Parathyroid adenoma (tissue), 2 donors: Measurements from ENCODE around the gene HOXA7.

Source experiments
- H2AFZ ChIP-seq: fragments of 300-600 bp; sonication (generic); one replicate; pipeline ENCODE4 v1.7.0; 2017; ENCODE audit warnings: antibody characterized with exemption, mild to moderate bottlenecking
- H3K27ac ChIP-seq: fragments of 300-600 bp; sonication (generic); one replicate; pipeline ENCODE4 v1.7.0; 2017
- H3K27me3 ChIP-seq: fragments of 300-600 bp; sonication (generic); one replicate; pipeline ENCODE4 v1.7.0; 2017; ENCODE audit warnings: low read length; ENCODE audit not compliant: control insufficient read depth, insufficient read depth
- H3K36me3 ChIP-seq: fragments of 300-600 bp; sonication (generic); one replicate; pipeline ENCODE4 v1.7.0; 2017; ENCODE audit warnings: low read length; ENCODE audit not compliant: control insufficient read depth, insufficient read depth
- H3K4me1 ChIP-seq: fragments of 300-600 bp; sonication (generic); one replicate; pipeline ENCODE4 v1.7.0; 2017; ENCODE audit warnings: control low read depth
- H3K4me2 ChIP-seq: fragments of 300-600 bp; sonication (generic); one replicate; pipeline ENCODE4 v1.7.0; 2017; ENCODE audit warnings: low read length
- H3K4me3 ChIP-seq: fragments of 300-600 bp; sonication (generic); one replicate; pipeline ENCODE4 v1.7.0; 2017; ENCODE audit warnings: low read depth, low read length
- H3K79me2 ChIP-seq: fragments of 300-600 bp; sonication (generic); one replicate; pipeline ENCODE4 v1.7.0; 2017; ENCODE audit warnings: control low read depth
- H3K9ac ChIP-seq: fragments of 300-600 bp; sonication (generic); one replicate; pipeline ENCODE4 v1.7.0; 2017; ENCODE audit warnings: mild to moderate bottlenecking
- H3K9me3 ChIP-seq: fragments of 300-600 bp; sonication (generic); one replicate; pipeline ENCODE4 v1.7.0; 2017; ENCODE audit warnings: low read length; ENCODE audit not compliant: control insufficient read depth
- TF ChIP-seq, protein P1 (sequence below): fragments of 300-600 bp; sonication (generic); IDR thresholded peaks from one replicate; pipeline ENCODE4 v1.7.0; 2017; ENCODE audit warnings: antibody characterized with exemption, mild to moderate bottlenecking
- donor health status: primary hyperparathyroidism.

HOXA7 gene

DNA sequence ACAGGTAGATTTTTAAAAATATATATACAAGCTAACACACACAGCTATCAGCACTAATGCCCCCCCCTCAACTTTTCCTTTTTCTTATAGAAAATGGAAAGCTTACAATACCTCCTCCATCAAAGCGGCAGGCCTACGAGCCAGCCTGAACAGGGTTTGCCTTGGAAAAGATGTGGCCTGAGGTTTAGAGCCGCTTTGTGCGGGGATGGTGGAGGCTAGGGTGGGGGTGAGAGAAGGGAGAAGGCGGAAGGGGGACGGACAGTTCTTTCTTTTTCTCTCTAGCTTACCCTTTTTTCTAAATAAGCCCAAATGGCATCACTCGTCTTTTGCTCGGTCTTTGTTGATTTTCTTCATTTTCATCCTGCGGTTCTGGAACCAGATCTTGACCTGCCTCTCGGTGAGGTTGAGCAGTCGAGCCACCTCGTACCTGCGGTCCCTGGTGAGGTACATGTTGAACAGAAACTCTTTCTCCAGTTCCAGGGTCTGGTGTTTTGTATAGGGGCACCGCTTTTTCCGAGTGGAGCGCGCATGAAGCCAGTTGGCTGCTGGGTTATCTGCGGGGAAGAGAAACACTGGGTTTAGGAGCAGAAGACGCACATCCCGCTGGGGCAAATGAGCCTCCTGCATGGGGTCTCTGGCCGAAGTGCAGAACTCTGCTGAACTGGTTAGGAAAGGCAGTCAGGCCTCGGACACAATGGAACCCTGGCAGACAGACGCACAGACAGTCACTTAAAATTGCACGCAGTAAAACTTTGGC is 7.0 kb upstream of the HOXA7 start:
- Histone ChIP-seq H3K4me2 (no peak overlapping the region), H3K79me2 (no peaks in the 10 kb centered on the region), H3K4me3 (no peak overlapping the region), H3K27ac (no peak overlapping the region), H3K9me3 (no peaks in the 10 kb centered on the region), H3K36me3 (no peaks in the 10 kb centered on the region), H2AFZ (no peak overlapping the region), H3K4me1 (no peaks in the 10 kb centered on the region), H3K9ac (no peak overlapping the region), H3K27me3 (peaks cover 41% of the 10 kb centered on the region)
- TF ChIP-seq, protein P1, sequence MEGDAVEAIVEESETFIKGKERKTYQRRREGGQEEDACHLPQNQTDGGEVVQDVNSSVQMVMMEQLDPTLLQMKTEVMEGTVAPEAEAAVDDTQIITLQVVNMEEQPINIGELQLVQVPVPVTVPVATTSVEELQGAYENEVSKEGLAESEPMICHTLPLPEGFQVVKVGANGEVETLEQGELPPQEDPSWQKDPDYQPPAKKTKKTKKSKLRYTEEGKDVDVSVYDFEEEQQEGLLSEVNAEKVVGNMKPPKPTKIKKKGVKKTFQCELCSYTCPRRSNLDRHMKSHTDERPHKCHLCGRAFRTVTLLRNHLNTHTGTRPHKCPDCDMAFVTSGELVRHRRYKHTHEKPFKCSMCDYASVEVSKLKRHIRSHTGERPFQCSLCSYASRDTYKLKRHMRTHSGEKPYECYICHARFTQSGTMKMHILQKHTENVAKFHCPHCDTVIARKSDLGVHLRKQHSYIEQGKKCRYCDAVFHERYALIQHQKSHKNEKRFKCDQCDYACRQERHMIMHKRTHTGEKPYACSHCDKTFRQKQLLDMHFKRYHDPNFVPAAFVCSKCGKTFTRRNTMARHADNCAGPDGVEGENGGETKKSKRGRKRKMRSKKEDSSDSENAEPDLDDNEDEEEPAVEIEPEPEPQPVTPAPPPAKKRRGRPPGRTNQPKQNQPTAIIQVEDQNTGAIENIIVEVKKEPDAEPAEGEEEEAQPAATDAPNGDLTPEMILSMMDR, result no peak

DNA sequence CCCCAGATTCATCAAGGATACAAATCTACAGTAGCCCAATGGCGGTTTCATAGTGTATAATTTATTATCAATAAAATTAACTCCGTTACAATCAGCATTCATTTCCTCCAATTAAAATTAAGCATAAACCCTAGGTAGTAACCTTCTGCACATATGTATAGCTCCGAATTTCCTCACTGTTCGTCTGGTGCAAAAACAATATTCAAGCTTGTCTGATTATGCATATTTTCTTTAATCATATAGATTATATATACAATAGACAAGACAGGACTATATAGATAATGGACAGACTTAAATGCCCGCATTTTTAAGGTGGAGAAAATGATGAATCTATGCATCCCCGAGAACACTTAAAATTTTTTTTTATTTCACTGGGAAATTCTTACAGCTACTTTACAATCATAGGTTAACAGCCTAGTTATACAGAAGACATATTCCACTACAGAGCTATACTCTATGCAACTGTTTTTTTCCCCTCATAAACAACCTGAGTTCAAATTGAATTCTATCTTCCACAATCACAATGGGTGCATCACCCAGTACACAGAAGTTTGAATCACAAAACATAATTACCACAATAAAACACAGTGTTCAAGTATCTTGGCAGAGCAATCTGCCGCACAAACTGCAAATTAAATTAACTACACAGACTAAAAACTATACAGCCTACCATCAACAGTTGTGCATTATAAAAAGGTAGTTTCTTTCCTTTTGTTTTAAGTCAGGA is 6.2 kb upstream of the HOXA7 start:
- Histone ChIP-seq H3K4me1 (no peaks in the 10 kb centered on the region), H3K9me3 (no peaks in the 10 kb centered on the region), H3K4me3 (no peak overlapping the region), H3K27ac (no peak overlapping the region), H3K4me2 (no peak overlapping the region), H3K36me3 (no peaks in the 10 kb centered on the region), H3K9ac (no peak overlapping the region), H2AFZ (no peak overlapping the region), H3K27me3 (peaks cover 38% of the 10 kb centered on the region), H3K79me2 (no peaks in the 10 kb centered on the region)
- TF ChIP-seq, protein P1, result no peak

DNA sequence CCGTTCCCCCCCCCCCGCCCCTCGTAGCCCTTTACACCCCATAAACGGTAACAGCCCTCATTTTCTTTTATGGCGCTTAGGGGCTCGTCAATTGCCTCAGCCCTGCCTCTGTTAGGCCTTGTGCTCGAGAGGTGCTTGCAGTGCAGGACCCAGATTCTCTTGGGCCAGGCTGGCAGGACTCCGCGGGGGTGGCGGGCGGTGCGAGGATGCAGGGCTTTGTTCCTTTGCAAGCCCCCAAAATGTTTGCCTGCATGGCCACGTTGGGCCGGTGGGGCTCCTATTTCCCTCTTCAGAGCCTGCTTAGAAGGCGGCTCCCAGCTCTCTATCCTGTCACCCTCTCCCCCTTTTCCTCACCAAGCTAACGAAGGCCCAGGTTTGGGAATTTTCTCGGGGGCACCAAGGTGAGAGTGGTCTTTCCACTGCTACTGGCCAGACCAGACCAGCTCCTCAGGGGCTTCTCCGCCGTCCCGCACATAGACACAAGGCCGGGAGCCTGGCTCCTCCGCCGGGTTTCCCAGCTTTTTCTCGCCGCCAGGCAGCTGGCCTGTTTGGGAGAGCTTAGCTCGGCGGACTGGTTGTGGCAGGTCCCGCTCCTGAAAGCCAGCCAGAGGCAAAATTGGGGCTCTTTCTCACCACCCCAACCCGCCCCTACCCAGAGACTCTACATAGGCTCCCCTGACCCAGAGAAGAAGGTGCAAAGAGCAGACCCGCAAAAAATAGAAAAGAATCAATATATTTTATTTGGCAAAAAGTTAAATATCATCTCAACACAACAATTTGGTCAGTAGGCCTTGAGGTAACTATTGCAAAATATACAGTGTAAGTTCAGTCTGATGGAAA is 5.5 kb upstream of the HOXA7 start:
- Histone ChIP-seq H3K79me2 (no peaks in the 10 kb centered on the region), H3K27ac (no peak overlapping the region), H3K9me3 (no peaks in the 10 kb centered on the region), H3K36me3 (no peaks in the 10 kb centered on the region), H3K4me1 (no peaks in the 10 kb centered on the region), H2AFZ (peak overlapping the region; percentile 16), H3K27me3 (peaks cover 45% of the 10 kb centered on the region), H3K4me2 (no peak overlapping the region), H3K9ac (no peak overlapping the region), H3K4me3 (no peak overlapping the region)
- TF ChIP-seq, protein P1, result no peak

DNA sequence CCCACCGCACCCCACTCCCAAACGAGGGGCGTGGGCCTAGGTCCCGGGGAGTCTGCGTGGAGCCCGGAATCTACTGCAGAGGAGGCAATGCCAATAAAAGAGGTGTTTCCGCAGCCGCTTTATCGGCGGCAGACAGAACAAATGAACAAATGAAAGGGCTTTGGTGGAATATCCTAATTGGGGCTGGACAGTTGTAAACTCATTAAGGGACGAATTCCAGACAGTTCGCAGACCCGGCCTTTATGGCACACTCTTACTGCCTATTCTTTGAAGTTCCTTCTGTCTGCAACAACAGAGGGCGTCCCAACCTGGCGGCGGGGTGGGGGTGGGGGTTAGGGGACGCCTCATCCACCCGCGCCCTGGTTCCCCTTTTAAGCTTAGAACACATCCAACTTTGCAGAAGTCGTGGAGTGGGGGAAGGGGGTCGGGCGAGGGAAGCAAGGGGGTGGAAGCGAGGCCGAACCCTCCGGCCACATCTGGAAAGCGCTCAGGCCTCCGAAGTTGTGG is 4.8 kb upstream of the HOXA7 start:
- Histone ChIP-seq H3K4me1 (no peaks in the 10 kb centered on the region), H3K27ac (no peak overlapping the region), H3K4me2 (peak overlapping the region; percentile 87), H2AFZ (peak overlapping the region; percentile 100), H3K27me3 (peaks cover 45% of the 10 kb centered on the region), H3K4me3 (peak overlapping the region; percentile 61), H3K79me2 (no peaks in the 10 kb centered on the region), H3K9me3 (no peaks in the 10 kb centered on the region), H3K36me3 (no peaks in the 10 kb centered on the region), H3K9ac (no peak overlapping the region)
- TF ChIP-seq, protein P1, result no peak
